PC-3 (cell line): ENCODE results near the gene RC3H1. TPM values are rescaled to one million over a fixed set of nuclear protein-coding genes. Genes with fewer than 3 reads are reported as not detected.
A peak's percentile ranks its signal among the peaks of the same experiment; 100 is the strongest.

Experiments used
- ATAC-seq: fragments of 200-7000 bp; cut with Tn5 transposase; 2 replicates; pipeline ENCODE4 v1.9.1; 2020; ENCODE audit warnings: mild to moderate bottlenecking, moderate library complexity
- BruUV-seq: library from RNA; stranded (reverse); fragments of 400-500 nt; replicated peaks from 2 replicates; lab custom pipeline; 2021; lab: Mats Ljungman, UMichigan
- CTCF ChIA-PET: fragments of 300-600 bp; sonication (Branson Sonifier 250); formaldehyde crosslinking; loops from one replicate; lab custom pipeline; 2022; ENCODE audit warnings: antibody characterized with exemption; lab: Charles Lee
- POLR2A ChIA-PET: fragments of 300-600 bp; sonication (Branson Sonifier 250); formaldehyde crosslinking; loops from one replicate; lab custom pipeline; 2022; ENCODE audit warnings: antibody characterized with exemption; ENCODE audit not compliant: unreplicated experiment; lab: Charles Lee
- DNase-seq: peaks from one replicate; pipeline ENCODE4 v3.0.0-alpha.2; 2015
- H2AFZ ChIP-seq: fragments of 300-600 bp; sonication (generic); 2 replicates; pipeline ENCODE4 v1.6.0; 2016; ENCODE audit warnings: antibody characterized with exemption, low read length
- H3F3A ChIP-seq: fragments of 300-600 bp; sonication (generic); one replicate; pipeline ENCODE4 v1.6.0; 2017; ENCODE audit warnings: antibody characterized with exemption, low read length, control low read depth, mild to moderate bottlenecking; ENCODE audit not compliant: unreplicated experiment
- H3K27ac ChIP-seq: fragments of 300-600 bp; sonication (generic); 2 replicates; pipeline ENCODE4 v1.5.1; 2016; ENCODE audit warnings: mild to moderate bottlenecking, low read length
- H3K27me3 ChIP-seq: fragments of 300-600 bp; sonication (generic); 2 replicates; pipeline ENCODE4 v1.6.1; 2016; ENCODE audit warnings: low read length, mixed read lengths
- H3K36me3 ChIP-seq: fragments of 300-600 bp; sonication (generic); 2 replicates; pipeline ENCODE4 v1.6.1; 2016; ENCODE audit warnings: low read depth, mixed run types, low read length, mixed read lengths
- H3K4me1 ChIP-seq: fragments of 300-600 bp; sonication (generic); 2 replicates; pipeline ENCODE4 v1.5.1; 2016; ENCODE audit warnings: low read length; ENCODE audit not compliant: insufficient read depth
- H3K4me2 ChIP-seq: fragments of 300-600 bp; sonication (generic); 2 replicates; pipeline ENCODE4 v1.6.0; 2016; ENCODE audit warnings: low read length
- H3K4me3 ChIP-seq: fragments of 300-600 bp; sonication (generic); 2 replicates; pipeline ENCODE4 v1.5.1; 2016; ENCODE audit warnings: mild to moderate bottlenecking, low read length, mixed read lengths
- H3K79me2 ChIP-seq: fragments of 300-600 bp; sonication (generic); 2 replicates; pipeline ENCODE4 v1.6.1; 2017; ENCODE audit warnings: low read length, mixed read lengths
- H3K9ac ChIP-seq: fragments of 300-600 bp; sonication (generic); 2 replicates; pipeline ENCODE4 v1.6.0; 2016; ENCODE audit warnings: mild to moderate bottlenecking, low read length
- H3K9me2 ChIP-seq: fragments of 300-600 bp; sonication (generic); replicated peaks from 2 replicates; pipeline ENCODE4 v1.6.1; 2016; ENCODE audit warnings: mixed run types, low read length, mixed read lengths
- H3K9me3 ChIP-seq: fragments of 300-600 bp; sonication (generic); 2 replicates; pipeline ENCODE4 v1.6.1; 2016; ENCODE audit warnings: low read length, mixed read lengths
- H4K20me1 ChIP-seq: fragments of 300-600 bp; sonication (generic); 2 replicates; pipeline ENCODE4 v1.6.1; 2016; ENCODE audit warnings: low read length, mixed read lengths
- EZH2 ChIP-seq: fragments of 300-600 bp; sonication (generic); IDR thresholded peaks from one replicate; pipeline ENCODE4 v1.6.1; 2017; ENCODE audit warnings: antibody characterized with exemption, mild to moderate bottlenecking, low read length; ENCODE audit not compliant: unreplicated experiment
- EZH2phosphoT487 ChIP-seq: fragments of 300-600 bp; sonication (generic); IDR thresholded peaks from 2 replicates; pipeline ENCODE4 v1.6.1; 2018; ENCODE audit warnings: mild to moderate bottlenecking, antibody characterized with exemption, low read length, borderline replicate concordance
- intact Hi-C: fragments of 100-400 bp; cut with micrococcal nuclease; formaldehyde crosslinking; loops from 2 replicates; pipeline ENCODE4 v1.9.0; 2023
- total RNA-seq: library from RNA; depleted of rRNA; stranded (reverse); fragments of >200 nt; gene quantifications from 2 replicates; pipeline ENCODE4 v1.2.3, GENCODE V29; 2014
- TF ChIP-seq, protein P1 (sequence below): fragments of 300-600 bp; sonication (generic); conservative IDR thresholded peaks from 2 replicates; pipeline ENCODE4 v1.5.1; 2017; ENCODE audit warnings: antibody characterized with exemption, low read depth, mild to moderate bottlenecking, low read length

The RC3H1 gene
- total RNA-seq, 1 experiment from 2014 or later: 7.5 TPM

DNA sequence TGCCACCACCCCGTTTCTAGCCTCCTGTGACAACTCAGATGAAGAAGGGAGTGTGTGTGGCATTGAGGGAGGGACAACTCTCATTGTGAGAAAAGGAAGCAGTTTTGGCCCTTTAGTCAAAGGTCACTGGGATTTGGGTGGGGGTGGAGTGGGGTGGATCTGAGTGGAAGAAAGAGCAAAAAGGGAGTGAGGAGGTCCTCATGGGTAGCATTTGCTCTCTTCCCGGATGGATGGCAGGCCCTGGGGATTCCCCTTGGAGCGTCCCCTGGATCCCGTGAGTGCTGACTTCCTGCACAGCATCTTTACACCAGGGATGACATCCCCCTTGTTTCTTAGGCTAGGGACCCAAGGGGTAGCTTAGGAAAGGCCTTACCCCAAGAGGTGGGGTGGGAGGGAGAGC lies 105.5 kb downstream of the RC3H1 start:
- intact Hi-C loops: no loop called here
- Histone ChIP-seq H3K4me2 (no peak overlapping the region), H3K9ac (no peak overlapping the region), H4K20me1 (no peaks in the 10 kb centered on the region), H3K9me2 (no peaks in the 10 kb centered on the region), H2AFZ (no peak overlapping the region), H3K4me3 (no peak overlapping the region), H3K4me1 (no peaks in the 10 kb centered on the region), H3K27ac (no peak overlapping the region), H3K9me3 (no peaks in the 10 kb centered on the region), H3F3A (no peaks in the 10 kb centered on the region), H3K27me3 (no peaks in the 10 kb centered on the region), H3K79me2 (no peaks in the 10 kb centered on the region), H3K36me3 (no peaks in the 10 kb centered on the region)
- DNase-seq (no peak), ATAC-seq (no peak)
- no TSS peak for BruUV-seq
- no peak for TF ChIP-seq EZH2phosphoT487
- TF ChIP-seq, protein P1, sequence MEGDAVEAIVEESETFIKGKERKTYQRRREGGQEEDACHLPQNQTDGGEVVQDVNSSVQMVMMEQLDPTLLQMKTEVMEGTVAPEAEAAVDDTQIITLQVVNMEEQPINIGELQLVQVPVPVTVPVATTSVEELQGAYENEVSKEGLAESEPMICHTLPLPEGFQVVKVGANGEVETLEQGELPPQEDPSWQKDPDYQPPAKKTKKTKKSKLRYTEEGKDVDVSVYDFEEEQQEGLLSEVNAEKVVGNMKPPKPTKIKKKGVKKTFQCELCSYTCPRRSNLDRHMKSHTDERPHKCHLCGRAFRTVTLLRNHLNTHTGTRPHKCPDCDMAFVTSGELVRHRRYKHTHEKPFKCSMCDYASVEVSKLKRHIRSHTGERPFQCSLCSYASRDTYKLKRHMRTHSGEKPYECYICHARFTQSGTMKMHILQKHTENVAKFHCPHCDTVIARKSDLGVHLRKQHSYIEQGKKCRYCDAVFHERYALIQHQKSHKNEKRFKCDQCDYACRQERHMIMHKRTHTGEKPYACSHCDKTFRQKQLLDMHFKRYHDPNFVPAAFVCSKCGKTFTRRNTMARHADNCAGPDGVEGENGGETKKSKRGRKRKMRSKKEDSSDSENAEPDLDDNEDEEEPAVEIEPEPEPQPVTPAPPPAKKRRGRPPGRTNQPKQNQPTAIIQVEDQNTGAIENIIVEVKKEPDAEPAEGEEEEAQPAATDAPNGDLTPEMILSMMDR: no peak
- TF ChIP-seq EZH2: no peak
- ChIA-PET POLR2A (no interaction called here), CTCF (no interaction called here)

DNA sequence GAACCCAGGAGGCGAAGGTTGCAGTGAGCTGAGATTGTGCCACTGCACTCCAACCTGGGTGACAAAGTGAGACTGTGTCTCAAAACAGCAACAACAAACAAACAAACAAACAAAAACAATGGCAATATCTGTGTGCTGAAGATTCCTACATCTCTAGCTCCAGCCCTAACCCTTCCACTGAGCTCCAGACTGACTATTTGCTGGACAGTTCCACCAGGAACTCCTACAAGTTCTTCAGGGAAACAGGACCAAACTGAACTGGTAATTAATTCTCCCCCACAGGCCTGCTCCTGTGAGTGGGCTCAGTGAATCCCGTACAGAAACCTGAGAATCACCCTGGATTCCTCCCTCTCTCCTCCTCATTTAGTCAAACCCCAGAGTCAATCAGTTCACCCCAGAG lies 106.6 kb downstream of the RC3H1 start:
- TF ChIP-seq, protein P1: no peak
- no peak for TF ChIP-seq EZH2phosphoT487
- no peak for TF ChIP-seq EZH2
- Histone ChIP-seq H2AFZ (no peak overlapping the region), H3K27me3 (no peaks in the 10 kb centered on the region), H3K79me2 (no peaks in the 10 kb centered on the region), H3K4me1 (no peaks in the 10 kb centered on the region), H3K36me3 (no peaks in the 10 kb centered on the region), H3K4me2 (no peak overlapping the region), H3K9me3 (no peaks in the 10 kb centered on the region), H3K4me3 (no peak overlapping the region), H3K27ac (no peak overlapping the region), H4K20me1 (no peaks in the 10 kb centered on the region), H3K9me2 (no peaks in the 10 kb centered on the region), H3K9ac (no peak overlapping the region), H3F3A (no peaks in the 10 kb centered on the region)
- POLR2A ChIA-PET: no interaction called here
- intact Hi-C loops: no loop called here
- no TSS peak for BruUV-seq
- DNase-seq: no peak
- ATAC-seq: no peak
- CTCF ChIA-PET: interaction anchor here (0.6 kb wide), 1 partner anchor 136 kb away, joined by 5 read pairs; no protein-coding TSS in a partner anchor

DNA sequence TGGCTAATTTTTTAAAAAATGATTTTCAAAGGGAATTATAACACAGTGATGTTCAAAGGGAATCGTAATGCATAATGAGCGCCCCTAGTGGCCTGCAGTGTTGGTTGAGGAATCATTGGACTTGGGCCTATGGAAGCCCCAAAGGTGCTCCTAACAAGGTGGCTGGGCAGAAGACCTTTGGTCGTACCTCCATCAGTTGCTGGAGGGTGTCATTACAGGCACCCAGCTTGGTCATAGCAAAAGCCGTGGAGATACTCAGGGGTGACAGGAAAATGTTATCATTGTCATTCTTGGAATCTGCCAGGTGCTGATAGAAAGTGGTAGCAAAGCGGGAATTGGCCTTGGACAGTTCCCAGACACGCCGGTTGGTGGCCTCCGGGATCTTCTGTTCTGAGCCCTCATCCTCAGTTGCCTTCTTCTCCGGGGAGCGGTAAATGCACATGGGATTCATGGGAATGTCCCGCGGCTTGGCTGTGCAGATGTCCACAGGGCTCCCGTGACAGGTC lies 107.7 kb downstream of the RC3H1 start:
- TF ChIP-seq EZH2 (no peak), EZH2phosphoT487 (no peak)
- TF ChIP-seq, protein P1: peak; percentile 77
- Histone ChIP-seq H3K4me3 (no peak overlapping the region), H3K27ac (no peak overlapping the region), H3K4me2 (no peak overlapping the region), H3K9me3 (no peaks in the 10 kb centered on the region), H3K79me2 (no peaks in the 10 kb centered on the region), H3K4me1 (no peaks in the 10 kb centered on the region), H3K9ac (no peak overlapping the region), H3K36me3 (no peaks in the 10 kb centered on the region), H3K9me2 (no peaks in the 10 kb centered on the region), H3F3A (no peaks in the 10 kb centered on the region), H3K27me3 (no peaks in the 10 kb centered on the region), H4K20me1 (no peaks in the 10 kb centered on the region), H2AFZ (no peak overlapping the region)
- ATAC-seq (peak; percentile 42; the same call in 1 of the 2 replicates), DNase-seq (peak; percentile 53)
- ChIA-PET CTCF (no interaction called here), POLR2A (no interaction called here)
- no TSS peak for BruUV-seq
- intact Hi-C loops: no loop called here
